Pons (tissue), 1 donor: ENCODE data around the gene POU3F1.
"Not testable (repeated sequence)": the region's sequence is repeated elsewhere in the genome, so short reads cannot be mapped to it uniquely, and the experiment has no call there.

Experiments used
- DNase-seq: peaks from one replicate; pipeline ENCODE4 v3.0.0-alpha.2; 2016; ENCODE audit warnings: low spot score

POU3F1 gene

GRCh38 chr1:38047603-38048141 lies 1.1 kb upstream of the POU3F1 start:
- no peak for DNase-seq

- peak; percentile 75 for DNase-seq
Measured at GRCh38 chr1:38046884-38047602, 450 bp upstream of the POU3F1 start.

GRCh38 chr1:38045401-38046332 lies 926 bp downstream of the POU3F1 start:
- no peak for DNase-seq

- no peak for DNase-seq
Measured at GRCh38 chr1:38044221-38045215, 2.1 kb downstream of the POU3F1 start.

- no peak for DNase-seq
Measured at GRCh38 chr1:38043036-38043747, 3.4 kb downstream of the POU3F1 start.

GRCh38 chr1:38041936-38042834 lies 4.4 kb downstream of the POU3F1 start:
- DNase-seq, result no peak

- DNase-seq, result no peak
Measured at GRCh38 chr1:38039331-38040088, 7.1 kb downstream of the POU3F1 start.

- DNase-seq, result no peak
Measured at GRCh38 chr1:38038861-38039260, 7.7 kb downstream of the POU3F1 start.

GRCh38 chr1:38037221-38037939 lies 9.2 kb downstream of the POU3F1 start:
- no peak for DNase-seq

GRCh38 chr1:38034871-38035270 lies 11.7 kb downstream of the POU3F1 start:
- DNase-seq, result no peak

- DNase-seq, result not testable (repeated sequence)
Measured at GRCh38 chr1:38032992-38033391, 13.6 kb downstream of the POU3F1 start.

- DNase-seq, result no peak
Measured at GRCh38 chr1:38031513-38031866, 15.1 kb downstream of the POU3F1 start.

GRCh38 chr1:38030596-38031512 lies 15.7 kb downstream of the POU3F1 start:
- no peak for DNase-seq

GRCh38 chr1:38029685-38030511 lies 16.7 kb downstream of the POU3F1 start:
- DNase-seq, result peak; percentile 43

GRCh38 chr1:38029081-38029681 lies 17.4 kb downstream of the POU3F1 start:
- no peak for DNase-seq

GRCh38 chr1:38028671-38029070 lies 17.9 kb downstream of the POU3F1 start:
- no peak for DNase-seq
